Adrenal gland (tissue), 12 donors: Measurements from ENCODE around the gene RIBC2. TPM values are rescaled to one million over a fixed set of nuclear protein-coding genes. Genes with fewer than 3 reads are reported as not detected.

ENCODE experiments used
- DNase-seq, 7 donors: peaks; one replicate each; pipeline ENCODE4 v3.0.0-alpha.2; 2019 to 2020
- H3K27ac ChIP-seq, 5 donors: fragments of 200-600 bp; sonication (generic) in 4 of 5; 1 replicate in 3 of 5; 2 replicates in 2 of 5; pipeline versions ENCODE4 v1.5.1 to v1.8.0; 2016 to 2020; ENCODE audit warnings: mild to moderate bottlenecking in 1 of 5
- H3K27me3 ChIP-seq: fragments of 200-600 bp; 2 replicates; pipeline ENCODE4 v1.8.0; 2021
- H3K36me3 ChIP-seq, 2 donors: fragments of 200-600 bp; replicated peaks in 1 of 2; 1 replicate in 1 of 2; 2 replicates in 1 of 2; pipeline versions ENCODE4 v1.5.1 to v1.8.0; 2018 to 2022
- H3K4me1 ChIP-seq, 2 donors: fragments of 200-600 bp; replicated peaks in 1 of 2; 1 replicate in 1 of 2; 2 replicates in 1 of 2; pipeline versions ENCODE4 v1.5.1 to v1.8.0; 2018 to 2021
- H3K4me3 ChIP-seq, 4 donors: fragments of 200-600 bp; sonication (generic) in 3 of 4; one replicate each; pipeline ENCODE4 v1.5.1; 2016 to 2018
- H3K9me3 ChIP-seq, 3 donors: fragments of 200-600 bp; sonication (generic) in 1 of 3; replicated peaks in 1 of 3; 1 replicate in 2 of 3; 2 replicates in 1 of 3; pipeline versions ENCODE4 v1.5.1 to v1.8.0; 2016 to 2021
- POLR2A ChIP-seq, 2 donors: fragments of 450-650 bp; IDR thresholded peaks; one replicate each; pipeline ENCODE4 v1.6.1; 2017; ENCODE audit warnings: antibody characterized with exemption in 2 of 2, mild to moderate bottlenecking in 2 of 2, moderate library complexity in 1 of 2
- WGBS, 4 donors: extraction: QIAGEN DNeasy Blood & Tissue Kit in 2 of 4; methylation state at CpG; one replicate each; pipeline versions ENCODE4 v1.1.5 to v1.1.7; 2013 to 2017; 5-methylcytosine and 5-hydroxymethylcytosine counted together
- intact Hi-C, 2 donors: fragments of 100-400 bp; cut with DNase I; formaldehyde crosslinking; loops; one replicate each; pipeline versions ENCODE4 v1.14.1 to v1.15.0; 2022 to 2023
- polyA plus RNA-seq, 3 donors: library from polyadenylated mRNA; stranded (reverse); fragments of 200-250 nt in 2 of 3; fragments of 350-450 nt in 1 of 3; fragmentation: Illumina TruSeq in 1 of 3; extraction: RNeasy Lipid Tissue Mini Kit (QIAGEN cat#74804) in 1 of 3; gene quantifications; one replicate each; pipeline ENCODE4 v1.2.3, GENCODE V29; 2013 to 2014
- total RNA-seq, 9 donors: library from RNA; depleted of rRNA in 4 of 9; stranded (reverse); fragments of >200 nt in 4 of 9; fragments of 120-200 nt in 1 of 9; fragmentation: NEBNext Ultra II Directional in 1 of 9; extraction: Animal tissue kit (Norgen Biotek cat#: 25700) in 1 of 9; gene quantifications; one replicate each; pipeline versions ENCODE4 v1.1.0 to v1.2.4, GENCODE V29; 2013 to 2023
- TF ChIP-seq, protein P1 (sequence below), 6 experiments: fragments of 450-650 bp in 4 of 6; fragments of 200-600 bp in 2 of 6; sonication (generic) in 1 of 6; IDR thresholded peaks; 1 replicate in 5 of 6; 2 replicates in 1 of 6; pipeline versions ENCODE4 v1.5.1 to v1.8.0; 2016 to 2021; ENCODE audit warnings: antibody characterized with exemption in 6 of 6, mild to moderate bottlenecking in 2 of 6, moderate library complexity in 1 of 6
- donor health status: healthy with polysubstance abuse.
- donor health status: Bipolar disorder and iron deficiency.
- donor health status: DM: yes; HTN: yes; CAD: no.
- donor health status: DM: no; HTN: no; CAD: no.
- donor health status: DM: no; HTN: no; CAD: no.
- donor health status: DM: yes; HTN: yes; CAD: no.

The RIBC2 gene
- total and polyA plus RNA-seq, 12 donors, result 0.14 to 1.3 (median 0.33) TPM; not detected in 2

DNA sequence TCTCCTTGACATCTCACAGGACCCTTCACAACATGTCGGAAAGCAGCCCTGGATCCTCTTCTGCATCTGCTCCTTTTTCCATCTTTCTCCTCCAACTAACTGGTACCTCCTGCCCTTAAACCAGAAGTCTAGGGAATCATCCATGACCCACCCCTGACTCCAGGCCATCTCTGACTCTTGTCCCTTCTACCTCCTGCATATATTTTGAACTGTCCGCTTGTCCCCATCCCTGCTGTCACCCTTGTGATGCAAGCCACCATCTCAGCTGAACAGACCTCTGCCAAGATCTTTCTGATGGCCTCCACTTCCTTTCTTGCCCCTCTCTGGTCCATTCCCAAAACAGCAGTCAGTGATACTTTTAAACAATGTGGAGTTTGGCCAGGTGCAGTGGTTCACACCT lies 7.0 kb downstream of the RIBC2 start:
- TF ChIP-seq POLR2A (IDR thresholded peaks at IDR 0.05), result no peak
- TF ChIP-seq, protein P1, sequence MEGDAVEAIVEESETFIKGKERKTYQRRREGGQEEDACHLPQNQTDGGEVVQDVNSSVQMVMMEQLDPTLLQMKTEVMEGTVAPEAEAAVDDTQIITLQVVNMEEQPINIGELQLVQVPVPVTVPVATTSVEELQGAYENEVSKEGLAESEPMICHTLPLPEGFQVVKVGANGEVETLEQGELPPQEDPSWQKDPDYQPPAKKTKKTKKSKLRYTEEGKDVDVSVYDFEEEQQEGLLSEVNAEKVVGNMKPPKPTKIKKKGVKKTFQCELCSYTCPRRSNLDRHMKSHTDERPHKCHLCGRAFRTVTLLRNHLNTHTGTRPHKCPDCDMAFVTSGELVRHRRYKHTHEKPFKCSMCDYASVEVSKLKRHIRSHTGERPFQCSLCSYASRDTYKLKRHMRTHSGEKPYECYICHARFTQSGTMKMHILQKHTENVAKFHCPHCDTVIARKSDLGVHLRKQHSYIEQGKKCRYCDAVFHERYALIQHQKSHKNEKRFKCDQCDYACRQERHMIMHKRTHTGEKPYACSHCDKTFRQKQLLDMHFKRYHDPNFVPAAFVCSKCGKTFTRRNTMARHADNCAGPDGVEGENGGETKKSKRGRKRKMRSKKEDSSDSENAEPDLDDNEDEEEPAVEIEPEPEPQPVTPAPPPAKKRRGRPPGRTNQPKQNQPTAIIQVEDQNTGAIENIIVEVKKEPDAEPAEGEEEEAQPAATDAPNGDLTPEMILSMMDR (IDR thresholded peaks at IDR 0.05), result no peak
- intact Hi-C loops, result no loop called here
- whole genome bisulfite sequencing, 4 donors, result 91 to 96% (median 94%) methylated on average over 2 of the region's 2 CpGs
- no peaks in the 10 kb centered on the region for H3K36me3 ChIP-seq
- no peaks in the 10 kb centered on the region for H3K4me1 ChIP-seq
- H3K27ac ChIP-seq, result no peak overlapping the region
- H3K9me3 ChIP-seq, result no peaks in the 10 kb centered on the region
- no peaks in the 10 kb centered on the region for H3K27me3 ChIP-seq
- H3K4me3 ChIP-seq, result no peak overlapping the region
- DNase-seq, result no peak

DNA sequence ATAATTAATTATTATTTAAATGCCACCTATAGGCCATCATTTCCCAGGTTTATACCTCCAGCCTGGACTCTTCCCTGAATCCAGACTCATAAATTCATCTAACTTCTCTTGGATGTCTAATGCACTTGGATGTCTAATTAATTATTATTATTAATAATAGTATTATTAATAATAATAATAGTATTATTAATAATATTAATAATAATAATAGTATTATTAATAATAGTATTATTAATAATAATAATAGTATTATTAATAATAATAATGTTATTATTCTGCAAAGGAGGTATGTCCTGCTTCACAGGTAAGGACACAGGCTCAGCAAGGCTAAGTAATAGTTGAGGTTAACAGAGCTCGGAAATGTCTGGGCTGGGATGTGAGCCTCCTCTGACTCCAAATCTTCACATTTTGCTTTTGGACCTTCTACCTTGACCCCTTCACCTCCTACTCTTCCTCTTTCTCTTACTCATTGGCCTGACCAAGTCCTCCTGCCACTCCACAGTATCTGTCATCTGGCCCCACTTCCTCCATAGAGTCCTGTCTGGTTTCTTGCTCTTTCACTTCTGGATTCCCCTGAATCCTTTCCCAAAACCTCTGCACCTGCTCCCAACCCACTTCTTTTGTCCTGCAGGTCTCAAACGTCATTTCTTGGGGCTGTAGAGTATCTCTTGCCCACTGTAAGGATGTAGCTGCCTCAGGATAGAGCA lies 8.0 kb downstream of the RIBC2 start:
- intact Hi-C loops, result no loop called here
- WGBS, 4 donors, result 62 to 75% (median 67%) methylated on average over 2 of the region's 2 CpGs
- no peaks in the 10 kb centered on the region for H3K36me3 ChIP-seq
- no peaks in the 10 kb centered on the region for H3K9me3 ChIP-seq
- no peak overlapping the region for H3K4me3 ChIP-seq
- no peak for DNase-seq
- H3K27ac ChIP-seq, result no peak overlapping the region
- TF ChIP-seq, protein P1 (IDR thresholded peaks at IDR 0.05), result no peak
- TF ChIP-seq POLR2A (IDR thresholded peaks at IDR 0.05), result no peak
- H3K27me3 ChIP-seq, result no peaks in the 10 kb centered on the region
- H3K4me1 ChIP-seq, result no peaks in the 10 kb centered on the region

GRCh38 chr22:45422237-45422983 lies 8.9 kb downstream of the RIBC2 start:
- Histone ChIP-seq H3K27ac (no peak overlapping the region), H3K36me3 (no peaks in the 10 kb centered on the region), H3K27me3 (no peaks in the 10 kb centered on the region), H3K9me3 (no peaks in the 10 kb centered on the region), H3K4me3 (no peak overlapping the region), H3K4me1 (no peaks in the 10 kb centered on the region)
- TF ChIP-seq POLR2A (IDR thresholded peaks at IDR 0.05), result no peak
- TF ChIP-seq, protein P1 (IDR thresholded peaks at IDR 0.05), result no peak
- intact Hi-C loops, result no loop called here
- 87 to 91% (median 89%) methylated on average over 6 to 14 of the region's 14 CpGs for WGBS, 4 donors
- peak in 1 of 7 donors; percentile 33 for DNase-seq

DNA sequence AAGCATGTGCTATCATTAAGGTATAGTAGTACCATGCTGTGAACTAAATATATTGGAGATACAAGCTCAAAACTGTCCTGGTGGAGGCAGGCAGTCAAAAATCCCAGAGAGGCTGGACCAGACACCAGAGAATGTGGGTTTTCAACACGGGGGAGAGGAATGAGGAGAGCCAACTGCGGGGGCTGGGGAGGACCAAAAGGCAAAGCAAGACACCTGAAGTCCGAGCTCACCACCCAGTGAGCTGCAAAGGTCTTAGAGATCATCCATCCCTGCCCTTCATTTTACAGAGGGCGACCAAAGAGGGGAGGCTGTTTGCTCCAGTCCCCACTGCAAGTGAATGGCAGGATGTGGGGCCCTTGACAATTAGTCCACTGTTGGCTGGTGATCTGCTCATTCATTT lies 10.0 kb downstream of the RIBC2 start:
- Histone ChIP-seq H3K27me3 (no peaks in the 10 kb centered on the region), H3K4me3 (no peak overlapping the region), H3K36me3 (no peaks in the 10 kb centered on the region), H3K27ac (no peak overlapping the region), H3K9me3 (no peaks in the 10 kb centered on the region), H3K4me1 (no peaks in the 10 kb centered on the region)
- peak in 1 of 7 donors; percentile 23 for DNase-seq
- WGBS, 4 donors, result 79 to 88% (median 83%) methylated on average over 4 of the region's 4 CpGs
- TF ChIP-seq, protein P1 (IDR thresholded peaks at IDR 0.05), result no peak
- TF ChIP-seq POLR2A (IDR thresholded peaks at IDR 0.05), result no peak
- intact Hi-C loops, result no loop called here
